Left colon (tissue), 2 donors: ENCODE data around the gene PCDH9. TPM values are rescaled to one million over a fixed set of nuclear protein-coding genes. Genes with fewer than 3 reads are reported as not detected.

Experiments used
- ATAC-seq: fragments of 200-7000 bp; cut with Tn5 transposase; one replicate; pipeline ENCODE4 v1.9.1; 2020; ENCODE audit warnings: mild to moderate bottlenecking, moderate library complexity
- DNase-seq, 2 donors: peaks; one replicate each; pipeline ENCODE4 v3.0.0-alpha.2; 2020
- intact Hi-C, 2 donors: fragments of 100-400 bp; cut with DNase I in 1 of 2; cut with micrococcal nuclease in 1 of 2; formaldehyde crosslinking; loops; one replicate each; pipeline versions ENCODE4 v1.11.2 to v1.14.0; 2022; cut with DNase I, micrococcal nuclease
- long read RNA-seq: library from polyadenylated mRNA; unstranded; transcript quantifications from one replicate; pipeline ENCODE4 v2.0.0, GENCODE V29; 2021
- total RNA-seq, 2 donors: library from RNA; stranded (reverse); fragmentation: NEBNext Ultra II Directional; extraction: Animal tissue kit (Norgen Biotek cat#: 25700); gene quantifications; one replicate each; pipeline ENCODE4 v1.2.1, GENCODE V29; 2021
- donor health status: DM: no; HTN: no; CAD: no.
- donor health status: DM: yes; HTN: yes; CAD: no.

The PCDH9 gene
- 1 to 10 TPM in 1 of 2 donors, under 1 TPM in 1; 0.61 to 1.4 TPM for total RNA-seq
- long read RNA-seq, partial matches to known transcripts, result 0 of 1 reads
- long read RNA-seq, other reads (novel, unspliced or antisense), result 1 of 1 reads

GRCh38 chr13:67229481-67230403, at the start of gene PCDH9:
TSS of gene PCDH9 (minus strand) at chr13:67230336. CDS start at chr13:67228440, 1,896 bp downstream.
- intact Hi-C loops, result loop anchor here in 1 of 2 donors (10.0 kb wide), 1 partner anchor 1305 kb away; no protein-coding TSS in a partner anchor
- ATAC-seq, result no peak
- DNase-seq, result no peak

- ATAC-seq, result no peak
- DNase-seq, result no peak
- intact Hi-C loops, result no loop called here
Observed at GRCh38 chr13:67278235-67278634, 48.1 kb upstream of the PCDH9 start.

- no peak for ATAC-seq
- intact Hi-C loops, result no loop called here
- no peak for DNase-seq
Observed at GRCh38 chr13:67277581-67277980, 47.4 kb upstream of the PCDH9 start.

- ATAC-seq (no peak), DNase-seq (no peak)
- intact Hi-C loops, result no loop called here
Observed at GRCh38 chr13:67275351-67275960, 45.3 kb upstream of the PCDH9 start.

- intact Hi-C loops, result no loop called here
- DNase-seq (no peak), ATAC-seq (no peak)
Observed at GRCh38 chr13:67273001-67273400, 42.9 kb upstream of the PCDH9 start.

- intact Hi-C loops, result no loop called here
- ATAC-seq, result no peak
- DNase-seq, result no peak
Observed at GRCh38 chr13:67267136-67267535, 37.0 kb upstream of the PCDH9 start.

- intact Hi-C loops, result no loop called here
- no peak for DNase-seq
- ATAC-seq, result no peak
Observed at GRCh38 chr13:67259208-67259607, 29.1 kb upstream of the PCDH9 start.

GRCh38 chr13:67258482-67258881, 28.3 kb upstream of the PCDH9 start:
- DNase-seq (no peak), ATAC-seq (no peak)
- intact Hi-C loops, result no loop called here

- DNase-seq (no peak), ATAC-seq (no peak)
- intact Hi-C loops, result loop anchor here in 1 of 2 donors (10.0 kb wide), 1 partner anchor 1314 kb away; no protein-coding TSS in a partner anchor
Observed at GRCh38 chr13:67238861-67239260, 8.7 kb upstream of the PCDH9 start.

GRCh38 chr13:67238277-67238859, 8.2 kb upstream of the PCDH9 start:
- no peak for DNase-seq
- ATAC-seq, result no peak
- intact Hi-C loops, result loop anchor here in 1 of 2 donors (10.0 kb wide), 1 partner anchor 1314 kb away; no protein-coding TSS in a partner anchor

- ATAC-seq (no peak), DNase-seq (no peak)
- intact Hi-C loops, result loop anchor here in 1 of 2 donors (10.0 kb wide), 1 partner anchor 1310 kb away; no protein-coding TSS in a partner anchor
Observed at GRCh38 chr13:67235265-67235664, 5.1 kb upstream of the PCDH9 start.

GRCh38 chr13:67232384-67232783, 2.2 kb upstream of the PCDH9 start:
- no peak for ATAC-seq
- intact Hi-C loops, result loop anchor here in 1 of 2 donors (10.0 kb wide), 1 partner anchor 1308 kb away; no protein-coding TSS in a partner anchor
- no peak for DNase-seq

GRCh38 chr13:67231289-67232000, 1.3 kb upstream of the PCDH9 start:
- intact Hi-C loops, result loop anchor here in 1 of 2 donors (10.0 kb wide), 1 partner anchor 1307 kb away; no protein-coding TSS in a partner anchor
- DNase-seq (no peak), ATAC-seq (no peak)

GRCh38 chr13:67230404-67231288, 510 bp upstream of the PCDH9 start:
- intact Hi-C loops, result loop anchor here in 1 of 2 donors (10.0 kb wide), 1 partner anchor 1306 kb away; no protein-coding TSS in a partner anchor

GRCh38 chr13:67228916-67229315, 1.2 kb downstream of the PCDH9 start:
- ATAC-seq (no peak), DNase-seq (no peak)
- intact Hi-C loops, result no loop called here

More at GRCh38 chr13:67230404-67231288, 510 bp upstream of the PCDH9 start:
- ATAC-seq (peak; percentile 99), DNase-seq (peak; percentile 87 to 89)

- no peak for DNase-seq
- no peak for ATAC-seq
- intact Hi-C loops, result no loop called here
Observed at GRCh38 chr13:67228031-67228430, 2.1 kb downstream of the PCDH9 start.

GRCh38 chr13:67227131-67227983, 2.8 kb downstream of the PCDH9 start:
- ATAC-seq (no peak), DNase-seq (no peak)
- intact Hi-C loops, result no loop called here
